Measurements from ENCODE around the gene MAD2L1.

Gene MAD2L1

DNA sequence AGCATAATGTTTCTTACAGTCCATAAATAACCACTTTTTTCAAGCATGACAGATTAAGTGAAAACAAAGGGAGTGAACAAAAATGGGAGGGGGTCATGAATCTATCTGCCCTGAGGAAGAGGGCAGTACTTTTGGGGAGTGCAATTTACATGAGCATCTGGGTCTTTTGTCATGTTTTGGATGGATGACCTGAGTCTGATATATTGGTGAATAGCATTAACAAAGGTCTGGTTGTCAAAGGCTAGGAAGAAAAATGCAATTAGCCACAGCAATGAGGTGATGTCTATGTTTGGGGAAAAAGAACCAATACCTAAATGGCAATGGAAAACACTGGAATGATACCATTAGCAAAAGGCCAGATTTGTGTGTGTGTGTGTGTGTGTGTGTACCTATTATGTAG is 15.1 kb upstream of the MAD2L1 start:
- Histone ChIP-seq H3K9me3 (ENCODE audit: control insufficient read depth, insufficient read depth, low read depth, low read length) (no peaks in the 10 kb centered on the region), H3K4me3 (ENCODE audit: low read depth, low read length) (no peak overlapping the region), H3K27ac (ENCODE audit: extremely low read depth, low read depth, low read length) (no peak overlapping the region), H3K36me3 (ENCODE audit: control insufficient read depth in 2 of 2, insufficient read depth in 1 of 2, low read length in 2 of 2) (no peaks in the 10 kb centered on the region), H3K4me1 (ENCODE audit: control insufficient read depth, insufficient read depth, low read length) (no peaks in the 10 kb centered on the region)
- POLR2A ChIA-PET, result interaction anchor here (0.7 kb wide), 1 partner anchor 1041 kb away, joined by 3 read pairs; no protein-coding TSS in a partner anchor
- no peak for TF ChIP-seq ZNF341 (tag by site-specific recombination; IDR thresholded peaks at IDR 0.05; ENCODE audit: low read depth)
- no peak for TF ChIP-seq RBAK (tag by site-specific recombination; IDR thresholded peaks at IDR 0.05)
- TF ChIP-seq BCL11A (tag by site-specific recombination; IDR thresholded peaks at IDR 0.05; ENCODE audit: low read depth), result no peak
- TF ChIP-seq OVOL3 (tag by site-specific recombination; IDR thresholded peaks at IDR 0.05), result no peak
- TF ChIP-seq ZNF433 (tag by site-specific recombination; IDR thresholded peaks at IDR 0.05; ENCODE audit: low read depth), result no peak
- TF ChIP-seq ZBTB17 (tag by site-specific recombination; IDR thresholded peaks at IDR 0.05), result no peak
- TF ChIP-seq KLF16 (tag by site-specific recombination; IDR thresholded peaks at IDR 0.05), result no peak
- no peak for TF ChIP-seq ZNF274 (IDR thresholded peaks at IDR 0.05; ENCODE audit: low read length)
- no peak for TF ChIP-seq ZNF274 (tag by site-specific recombination; IDR thresholded peaks at IDR 0.05; ENCODE audit: borderline replicate concordance)
- TF ChIP-seq TRIM28 (IDR thresholded peaks at IDR 0.05; ENCODE audit: borderline replicate concordance, low read length), result no peak
- TF ChIP-seq ZNF747 (tag by site-specific recombination; IDR thresholded peaks at IDR 0.05), result no peak
- TF ChIP-seq, protein P1, sequence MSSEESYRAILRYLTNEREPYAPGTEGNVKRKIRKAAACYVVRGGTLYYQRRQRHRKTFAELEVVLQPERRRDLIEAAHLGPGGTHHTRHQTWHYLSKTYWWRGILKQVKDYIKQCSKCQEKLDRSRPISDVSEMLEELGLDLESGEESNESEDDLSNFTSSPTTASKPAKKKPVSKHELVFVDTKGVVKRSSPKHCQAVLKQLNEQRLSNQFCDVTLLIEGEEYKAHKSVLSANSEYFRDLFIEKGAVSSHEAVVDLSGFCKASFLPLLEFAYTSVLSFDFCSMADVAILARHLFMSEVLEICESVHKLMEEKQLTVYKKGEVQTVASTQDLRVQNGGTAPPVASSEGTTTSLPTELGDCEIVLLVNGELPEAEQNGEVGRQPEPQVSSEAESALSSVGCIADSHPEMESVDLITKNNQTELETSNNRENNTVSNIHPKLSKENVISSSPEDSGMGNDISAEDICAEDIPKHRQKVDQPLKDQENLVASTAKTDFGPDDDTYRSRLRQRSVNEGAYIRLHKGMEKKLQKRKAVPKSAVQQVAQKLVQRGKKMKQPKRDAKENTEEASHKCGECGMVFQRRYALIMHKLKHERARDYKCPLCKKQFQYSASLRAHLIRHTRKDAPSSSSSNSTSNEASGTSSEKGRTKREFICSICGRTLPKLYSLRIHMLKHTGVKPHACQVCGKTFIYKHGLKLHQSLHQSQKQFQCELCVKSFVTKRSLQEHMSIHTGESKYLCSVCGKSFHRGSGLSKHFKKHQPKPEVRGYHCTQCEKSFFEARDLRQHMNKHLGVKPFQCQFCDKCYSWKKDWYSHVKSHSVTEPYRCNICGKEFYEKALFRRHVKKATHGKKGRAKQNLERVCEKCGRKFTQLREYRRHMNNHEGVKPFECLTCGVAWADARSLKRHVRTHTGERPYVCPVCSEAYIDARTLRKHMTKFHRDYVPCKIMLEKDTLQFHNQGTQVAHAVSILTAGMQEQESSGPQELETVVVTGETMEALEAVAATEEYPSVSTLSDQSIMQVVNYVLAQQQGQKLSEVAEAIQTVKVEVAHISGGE (tag by site-specific recombination; conservative IDR thresholded peaks at IDR 0.05; ENCODE audit: low read depth), result no peak
- no peak for TF ChIP-seq ZNF423 (tag by site-specific recombination; IDR thresholded peaks at IDR 0.05)
- no peak for TF ChIP-seq ZNF169 (tag by site-specific recombination; IDR thresholded peaks at IDR 0.05)
- TF ChIP-seq ZNF366 (tag by site-specific recombination; conservative IDR thresholded peaks at IDR 0.05), result no peak
- no peak for TF ChIP-seq ZSCAN16 (tag by site-specific recombination; IDR thresholded peaks at IDR 0.05)
- TF ChIP-seq, protein P2, sequence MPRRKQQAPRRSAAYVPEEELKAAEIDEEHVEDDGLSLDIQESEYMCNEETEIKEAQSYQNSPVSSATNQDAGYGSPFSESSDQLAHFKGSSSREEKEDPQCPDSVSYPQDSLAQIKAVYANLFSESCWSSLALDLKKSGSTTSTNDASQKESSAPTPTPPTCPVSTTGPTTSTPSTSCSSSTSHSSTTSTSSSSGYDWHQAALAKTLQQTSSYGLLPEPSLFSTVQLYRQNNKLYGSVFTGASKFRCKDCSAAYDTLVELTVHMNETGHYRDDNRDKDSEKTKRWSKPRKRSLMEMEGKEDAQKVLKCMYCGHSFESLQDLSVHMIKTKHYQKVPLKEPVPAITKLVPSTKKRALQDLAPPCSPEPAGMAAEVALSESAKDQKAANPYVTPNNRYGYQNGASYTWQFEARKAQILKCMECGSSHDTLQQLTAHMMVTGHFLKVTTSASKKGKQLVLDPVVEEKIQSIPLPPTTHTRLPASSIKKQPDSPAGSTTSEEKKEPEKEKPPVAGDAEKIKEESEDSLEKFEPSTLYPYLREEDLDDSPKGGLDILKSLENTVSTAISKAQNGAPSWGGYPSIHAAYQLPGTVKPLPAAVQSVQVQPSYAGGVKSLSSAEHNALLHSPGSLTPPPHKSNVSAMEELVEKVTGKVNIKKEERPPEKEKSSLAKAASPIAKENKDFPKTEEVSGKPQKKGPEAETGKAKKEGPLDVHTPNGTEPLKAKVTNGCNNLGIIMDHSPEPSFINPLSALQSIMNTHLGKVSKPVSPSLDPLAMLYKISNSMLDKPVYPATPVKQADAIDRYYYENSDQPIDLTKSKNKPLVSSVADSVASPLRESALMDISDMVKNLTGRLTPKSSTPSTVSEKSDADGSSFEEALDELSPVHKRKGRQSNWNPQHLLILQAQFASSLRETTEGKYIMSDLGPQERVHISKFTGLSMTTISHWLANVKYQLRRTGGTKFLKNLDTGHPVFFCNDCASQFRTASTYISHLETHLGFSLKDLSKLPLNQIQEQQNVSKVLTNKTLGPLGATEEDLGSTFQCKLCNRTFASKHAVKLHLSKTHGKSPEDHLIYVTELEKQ (tag by site-specific recombination; IDR thresholded peaks at IDR 0.05; ENCODE audit: borderline replicate concordance), result no peak
- CTCF ChIA-PET, result no interaction called here

DNA sequence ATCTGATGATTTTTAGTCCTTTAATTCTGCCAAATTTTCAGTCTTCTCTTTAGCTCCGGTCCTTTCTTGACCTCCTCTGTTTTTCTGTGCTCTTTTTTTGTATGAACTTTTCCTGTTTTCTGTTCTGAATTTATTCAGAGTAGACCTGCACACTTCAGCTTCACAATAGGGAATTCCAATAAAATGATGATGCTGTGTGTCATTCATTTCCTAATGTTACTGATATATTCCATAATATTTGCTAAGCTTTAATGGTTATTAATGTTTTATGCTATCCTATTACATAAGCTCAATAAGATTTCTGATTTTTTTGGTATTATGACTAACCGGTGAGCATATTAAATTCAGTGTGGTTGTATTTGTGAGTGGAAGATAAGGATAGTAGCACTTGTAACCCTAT is 13.9 kb upstream of the MAD2L1 start:
- H3K36me3 ChIP-seq (ENCODE audit: control insufficient read depth in 2 of 2, insufficient read depth in 1 of 2, low read length in 2 of 2), result no peaks in the 10 kb centered on the region
- H3K9me3 ChIP-seq (ENCODE audit: control insufficient read depth, insufficient read depth, low read depth, low read length), result no peaks in the 10 kb centered on the region
- no peak overlapping the region for H3K27ac ChIP-seq (ENCODE audit: extremely low read depth, low read depth, low read length)
- ChIA-PET CTCF (no interaction called here), POLR2A (no interaction called here)
- H3K4me3 ChIP-seq (ENCODE audit: low read depth, low read length), result no peak overlapping the region
- no peaks in the 10 kb centered on the region for H3K4me1 ChIP-seq (ENCODE audit: control insufficient read depth, insufficient read depth, low read length)
- TF ChIP-seq, protein P3, sequence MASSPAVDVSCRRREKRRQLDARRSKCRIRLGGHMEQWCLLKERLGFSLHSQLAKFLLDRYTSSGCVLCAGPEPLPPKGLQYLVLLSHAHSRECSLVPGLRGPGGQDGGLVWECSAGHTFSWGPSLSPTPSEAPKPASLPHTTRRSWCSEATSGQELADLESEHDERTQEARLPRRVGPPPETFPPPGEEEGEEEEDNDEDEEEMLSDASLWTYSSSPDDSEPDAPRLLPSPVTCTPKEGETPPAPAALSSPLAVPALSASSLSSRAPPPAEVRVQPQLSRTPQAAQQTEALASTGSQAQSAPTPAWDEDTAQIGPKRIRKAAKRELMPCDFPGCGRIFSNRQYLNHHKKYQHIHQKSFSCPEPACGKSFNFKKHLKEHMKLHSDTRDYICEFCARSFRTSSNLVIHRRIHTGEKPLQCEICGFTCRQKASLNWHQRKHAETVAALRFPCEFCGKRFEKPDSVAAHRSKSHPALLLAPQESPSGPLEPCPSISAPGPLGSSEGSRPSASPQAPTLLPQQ (tag by site-specific recombination; IDR thresholded peaks at IDR 0.05), result no peak
- no peak for TF ChIP-seq MYNN (tag by site-specific recombination; IDR thresholded peaks at IDR 0.05; ENCODE audit: borderline replicate concordance)
- TF ChIP-seq ZNF112 (tag by site-specific recombination; IDR thresholded peaks at IDR 0.05), result no peak
- TF ChIP-seq ZNF654 (tag by site-specific recombination; IDR thresholded peaks at IDR 0.05; ENCODE audit: low read depth), result no peak
- no peak for TF ChIP-seq YY2 (tag by site-specific recombination; IDR thresholded peaks at IDR 0.05)
- no peak for TF ChIP-seq ZNF174 (tag by site-specific recombination; IDR thresholded peaks at IDR 0.05)
- no peak for TF ChIP-seq BCL11A (tag by site-specific recombination; IDR thresholded peaks at IDR 0.05; ENCODE audit: low read depth)
- TF ChIP-seq ZNF121 (tag by site-specific recombination; IDR thresholded peaks at IDR 0.05), result no peak
- no peak for TF ChIP-seq KLF1 (tag by site-specific recombination; IDR thresholded peaks at IDR 0.05)
- TF ChIP-seq, protein P4, sequence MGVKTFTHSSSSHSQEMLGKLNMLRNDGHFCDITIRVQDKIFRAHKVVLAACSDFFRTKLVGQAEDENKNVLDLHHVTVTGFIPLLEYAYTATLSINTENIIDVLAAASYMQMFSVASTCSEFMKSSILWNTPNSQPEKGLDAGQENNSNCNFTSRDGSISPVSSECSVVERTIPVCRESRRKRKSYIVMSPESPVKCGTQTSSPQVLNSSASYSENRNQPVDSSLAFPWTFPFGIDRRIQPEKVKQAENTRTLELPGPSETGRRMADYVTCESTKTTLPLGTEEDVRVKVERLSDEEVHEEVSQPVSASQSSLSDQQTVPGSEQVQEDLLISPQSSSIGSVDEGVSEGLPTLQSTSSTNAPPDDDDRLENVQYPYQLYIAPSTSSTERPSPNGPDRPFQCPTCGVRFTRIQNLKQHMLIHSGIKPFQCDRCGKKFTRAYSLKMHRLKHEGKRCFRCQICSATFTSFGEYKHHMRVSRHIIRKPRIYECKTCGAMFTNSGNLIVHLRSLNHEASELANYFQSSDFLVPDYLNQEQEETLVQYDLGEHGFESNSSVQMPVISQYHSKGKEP (tag by site-specific recombination; IDR thresholded peaks at IDR 0.05), result no peak
